T-helper 2 cell treated with Interferon-gamma antibody and Interleukin-4, amounts not matched to agents 100 ng/mL and 5 ng/mL, for 36 hours (primary cell): ENCODE measurements around the gene ENPP5. TPM values are rescaled to one million over a fixed set of nuclear protein-coding genes. Genes with fewer than 3 reads are reported as not detected.

Experiments
- intact Hi-C: fragments of 100-400 bp; cut with micrococcal nuclease; formaldehyde crosslinking; loops from one replicate; pipeline ENCODE4 v1.15.1; 2023
- total RNA-seq: library from RNA; stranded (reverse); gene quantifications from 2 replicates; pipeline ENCODE4 v1.2.3, GENCODE V29; 2022

ENPP5 gene
- total RNA-seq, 1 donor from 2014 or later: not detected

GRCh38 chr6:46113370-46113769 is 57.4 kb downstream of the ENPP5 start:
- intact Hi-C loops: no loop called here

Other genes with a start within 250 kb of the ENPP5 start
- gene CLIC5, start 155.1 kb downstream of the ENPP5 start, total RNA-seq: 2.6 and 3.6 TPM in 2 replicates
- gene ENPP4, start 41.0 kb downstream of the ENPP5 start, total RNA-seq: 4.7 and 4.9 TPM in 2 replicates